HG03521 (cell line): ENCODE measurements around the gene PDZK1IP1.
"Not testable (repeated sequence)": the region's sequence is repeated elsewhere in the genome, so short reads cannot be mapped to it uniquely, and the experiment has no call there.

Experiments used
- ATAC-seq: cut with Tn5 transposase; IDR thresholded peaks from one replicate; pipeline ENCODE4 v1.9.1; 2021; ENCODE audit warnings: mild to moderate bottlenecking, moderate library complexity; ENCODE audit not compliant: unreplicated experiment

The PDZK1IP1 gene

DNA sequence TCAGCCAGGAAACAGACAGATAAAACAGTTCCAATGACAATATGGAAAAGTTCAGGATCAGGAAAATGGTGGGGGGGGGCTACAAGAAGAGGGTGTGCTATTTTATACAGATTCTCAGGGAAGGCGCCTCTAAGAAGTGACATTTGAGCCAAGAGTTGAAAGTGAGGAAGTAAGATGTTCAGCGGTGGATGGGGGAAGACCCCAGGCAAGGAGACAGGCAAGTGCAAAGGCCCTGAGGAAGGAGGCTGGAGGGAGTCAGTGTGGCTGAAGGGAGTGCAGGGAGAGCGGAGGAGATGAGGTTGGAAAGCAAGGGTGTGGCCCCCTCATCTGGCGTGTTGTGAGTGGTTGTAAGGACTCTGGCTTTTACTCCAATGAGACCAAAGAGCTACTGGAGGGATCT is 8.4 kb upstream of the PDZK1IP1 start:
- no peak for ATAC-seq

DNA sequence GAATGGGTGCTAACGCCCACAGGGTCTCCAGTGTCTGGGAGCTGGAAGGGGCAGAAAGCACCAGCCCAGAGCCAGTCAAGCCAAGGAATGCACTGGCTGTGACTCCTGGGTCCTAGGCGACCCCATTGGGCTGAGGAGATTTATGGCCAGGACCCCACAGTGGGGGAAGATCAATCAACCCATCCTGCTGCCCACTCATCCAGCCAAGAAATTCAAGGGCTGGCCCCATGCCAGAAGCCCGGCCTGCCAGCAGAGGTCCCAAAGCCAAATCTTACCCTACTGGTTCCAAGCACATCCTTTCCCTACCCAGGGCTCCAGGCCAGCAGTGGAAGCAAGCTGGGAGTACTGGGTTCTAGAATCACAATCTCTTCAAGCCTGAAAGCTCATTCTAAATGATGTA is 6.8 kb upstream of the PDZK1IP1 start:
- ATAC-seq = no peak

DNA sequence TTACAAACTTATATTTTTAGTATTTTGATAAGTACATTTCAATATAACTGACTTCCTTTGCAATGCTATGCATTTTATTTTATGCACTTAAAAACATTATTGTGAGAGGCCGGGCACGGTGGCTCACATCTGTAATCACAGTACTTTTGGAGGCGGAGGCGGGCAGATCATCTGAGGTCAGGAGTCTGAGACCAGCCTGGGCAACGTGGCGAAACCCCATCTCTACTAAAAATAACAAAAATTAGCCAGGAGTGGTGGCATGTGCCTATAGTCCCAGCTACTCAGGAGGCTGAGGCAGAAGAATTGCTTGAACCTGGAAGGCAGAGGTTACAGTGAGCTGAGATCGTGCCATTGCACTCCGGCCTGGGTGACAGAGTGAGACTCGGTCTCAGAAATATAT is 6.1 kb upstream of the PDZK1IP1 start:
- not testable (repeated sequence) for ATAC-seq

DNA sequence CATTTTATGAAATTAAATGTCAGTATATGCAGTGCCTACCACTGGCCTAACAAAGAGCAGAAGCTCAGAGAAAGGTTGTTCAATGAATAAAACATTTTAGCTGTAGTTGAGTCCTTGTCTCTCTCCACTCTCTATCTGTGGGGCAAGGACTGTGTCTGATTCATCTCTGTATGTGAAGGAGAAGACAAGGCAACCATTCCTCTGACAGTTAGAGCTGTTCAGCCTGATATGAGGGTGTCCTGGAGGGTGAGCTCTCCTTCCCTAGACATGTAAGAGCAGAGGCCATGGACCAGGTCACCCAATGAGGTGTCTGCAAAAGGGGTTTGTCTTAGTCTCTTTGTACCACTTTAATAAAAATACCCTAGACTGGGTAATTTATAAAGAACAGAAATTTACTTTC is 4.5 kb upstream of the PDZK1IP1 start:
- ATAC-seq = no peak

DNA sequence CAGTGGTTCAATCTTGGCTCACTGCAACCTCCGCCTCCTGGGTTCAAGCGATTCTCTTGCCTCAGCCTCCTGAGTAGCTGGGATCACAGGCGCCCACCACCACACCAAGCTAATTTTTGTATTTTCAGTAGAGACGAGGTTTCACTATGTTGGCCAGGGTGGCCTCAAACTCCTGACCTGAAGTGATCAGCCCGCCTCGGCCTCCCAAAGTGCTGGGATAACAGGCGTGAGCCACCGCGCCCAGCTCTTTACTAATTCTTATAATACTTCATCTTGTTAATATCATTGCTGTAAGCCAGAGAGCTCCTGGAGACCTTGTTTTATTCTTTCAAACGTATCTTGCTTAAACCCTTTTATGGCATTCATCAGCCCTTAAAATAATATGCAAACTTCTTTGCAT is 3.7 kb upstream of the PDZK1IP1 start:
- ATAC-seq = not testable (repeated sequence)

DNA sequence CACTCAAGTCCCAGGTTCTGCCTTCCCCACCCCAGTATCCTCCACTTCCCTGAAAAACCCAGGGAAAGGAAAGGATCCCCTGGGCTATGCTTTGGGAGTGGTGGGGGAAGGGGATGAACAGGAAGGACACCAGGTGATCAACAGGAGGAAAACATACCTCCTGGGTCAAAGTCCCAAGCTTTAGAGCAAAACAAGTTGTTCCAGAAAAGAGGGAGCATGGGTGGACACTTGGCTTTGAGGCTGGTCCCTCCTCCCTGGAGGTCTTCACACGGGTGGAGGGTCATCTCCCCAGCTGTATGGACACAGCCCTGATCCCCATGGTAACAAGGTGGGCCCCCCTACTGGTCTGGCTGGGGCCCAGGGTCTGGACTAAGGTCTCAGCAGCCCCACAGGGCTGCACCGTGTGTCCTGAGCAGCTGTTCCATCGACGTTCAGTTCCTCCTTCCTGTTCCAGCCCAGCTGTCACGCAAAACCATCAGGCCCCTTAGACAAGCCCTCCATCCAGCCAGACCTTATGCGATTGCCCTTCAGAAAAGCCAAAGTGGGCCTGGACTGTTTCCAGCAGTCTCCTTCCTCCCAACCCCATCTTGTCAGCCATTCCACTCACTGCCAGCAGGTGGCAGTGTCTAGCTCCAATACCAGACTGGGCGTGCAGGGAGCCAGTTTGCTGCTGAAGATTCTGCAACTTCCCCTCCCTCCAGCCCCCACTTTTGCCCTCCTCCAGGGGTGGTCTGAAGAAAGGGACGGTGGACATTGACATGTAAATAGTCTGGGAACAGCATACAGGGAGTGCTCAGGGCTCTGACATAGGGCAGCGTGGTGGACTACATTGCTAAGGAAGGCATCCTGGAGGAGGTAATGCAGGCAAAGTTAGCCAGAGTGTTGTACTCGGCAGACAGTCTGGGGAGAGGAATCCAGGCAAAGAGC is 2.9 kb upstream of the PDZK1IP1 start:
- peak; percentile 63 for ATAC-seq

DNA sequence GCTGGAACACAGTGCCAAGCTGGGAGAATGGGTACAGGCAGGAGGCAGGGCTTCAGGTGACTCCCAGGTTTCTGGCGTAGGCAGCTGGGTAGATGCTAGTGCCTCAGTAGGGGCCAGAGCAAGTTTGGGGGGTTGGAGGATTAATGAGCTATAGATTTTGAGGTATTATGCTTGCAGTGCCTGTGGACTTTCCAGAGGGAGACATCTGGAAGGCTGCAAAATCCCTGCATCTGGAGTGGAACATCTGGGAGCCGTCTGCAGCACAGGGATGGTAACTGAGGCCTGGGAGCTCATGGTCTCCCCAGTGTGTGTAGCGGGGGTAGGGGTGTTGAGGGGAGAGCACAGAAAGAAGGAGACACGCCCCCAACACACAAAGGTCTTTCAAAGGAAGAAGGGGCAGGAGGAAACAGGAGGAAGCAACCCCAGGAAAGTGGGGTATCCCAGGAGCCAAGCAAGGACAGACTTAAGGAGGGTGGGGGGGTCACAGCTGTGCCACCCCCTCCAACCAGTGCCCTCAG is 2.2 kb upstream of the PDZK1IP1 start:
- no peak for ATAC-seq

DNA sequence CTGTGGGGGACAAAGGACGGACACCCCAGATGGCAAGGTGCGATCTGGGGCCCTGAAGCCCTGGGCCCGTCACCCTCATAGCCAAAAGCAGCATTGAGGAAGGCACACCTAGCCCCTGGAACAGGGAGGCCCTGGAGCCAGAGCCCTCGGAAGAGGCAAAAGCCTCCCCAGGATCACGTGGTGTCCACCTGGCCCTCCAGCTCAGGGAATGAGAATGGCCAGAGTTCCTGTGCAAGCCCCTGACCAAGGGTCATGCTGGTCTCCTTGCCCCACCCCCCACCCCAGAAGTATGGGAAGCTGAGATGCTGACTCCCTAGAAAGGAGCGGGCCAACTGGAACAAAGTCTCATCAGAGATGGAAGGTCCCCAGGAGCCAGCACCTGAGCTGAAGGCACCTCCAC is 1.0 kb upstream of the PDZK1IP1 start:
- no peak for ATAC-seq

DNA sequence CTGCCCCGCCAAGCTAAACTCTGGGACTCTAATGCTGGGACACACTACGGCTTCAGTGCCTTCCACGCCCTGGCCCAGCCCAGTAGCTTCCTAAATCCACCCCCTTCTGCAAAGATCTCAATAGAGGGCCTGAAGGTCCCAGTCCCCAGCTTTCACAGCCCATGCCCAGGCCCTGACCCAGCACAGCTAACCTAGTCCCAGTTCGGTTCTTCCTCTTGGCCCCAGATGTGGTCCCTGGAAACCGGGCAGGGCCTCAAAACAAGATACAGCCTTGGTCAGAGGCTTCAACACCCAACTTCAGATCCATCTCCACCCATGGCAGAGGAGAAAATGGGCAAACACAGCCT is 646 bp upstream of the PDZK1IP1 start:
- ATAC-seq = no peak

DNA sequence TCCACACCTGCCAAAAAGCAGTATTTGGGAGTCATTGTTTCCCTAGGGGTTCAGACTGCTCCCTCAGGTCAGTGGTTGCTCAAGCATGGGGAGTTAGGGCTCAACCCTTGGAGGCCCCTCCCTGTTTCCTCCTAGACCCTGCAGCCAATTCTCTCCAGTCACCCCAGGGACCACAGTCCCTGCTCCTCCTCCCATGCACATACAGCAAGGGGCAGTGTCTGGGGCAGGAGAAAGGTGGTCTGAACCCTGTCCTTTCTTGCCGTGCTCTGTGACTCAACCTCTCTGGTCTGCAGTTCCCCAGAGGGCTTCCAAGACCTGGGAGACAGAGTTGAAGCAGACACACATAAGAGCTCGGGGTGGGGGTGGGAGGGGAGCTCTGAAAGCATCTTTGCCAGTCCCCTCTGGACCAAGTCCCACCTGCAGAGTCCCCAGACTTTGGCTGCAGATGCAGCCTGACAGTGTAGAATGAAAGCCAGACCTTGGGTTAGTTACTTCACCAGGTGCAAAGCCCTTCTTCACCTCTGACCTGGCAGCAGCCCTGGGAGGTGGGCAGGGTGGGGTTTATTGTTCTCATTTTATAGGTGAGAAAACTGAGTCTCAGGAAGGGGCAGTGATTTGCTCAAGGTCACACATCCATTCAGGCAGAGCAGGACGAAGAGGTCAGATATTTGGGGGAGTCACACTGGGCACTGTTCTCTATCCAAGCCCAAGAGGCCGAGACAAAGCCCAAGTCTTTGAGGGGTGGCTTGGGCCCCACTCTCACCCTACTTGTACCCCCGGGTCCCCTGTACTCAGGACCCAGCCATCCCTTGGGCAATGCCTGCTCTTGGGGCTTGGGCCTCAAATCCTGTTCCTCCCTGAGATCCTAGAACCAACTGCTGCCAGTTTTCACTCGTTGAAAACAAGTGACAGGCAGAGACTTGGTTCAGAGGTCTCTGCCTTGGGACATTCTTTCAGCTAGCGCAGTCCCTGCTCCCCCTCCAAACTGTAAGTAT is 748 bp downstream of the PDZK1IP1 start:
- no peak for ATAC-seq

DNA sequence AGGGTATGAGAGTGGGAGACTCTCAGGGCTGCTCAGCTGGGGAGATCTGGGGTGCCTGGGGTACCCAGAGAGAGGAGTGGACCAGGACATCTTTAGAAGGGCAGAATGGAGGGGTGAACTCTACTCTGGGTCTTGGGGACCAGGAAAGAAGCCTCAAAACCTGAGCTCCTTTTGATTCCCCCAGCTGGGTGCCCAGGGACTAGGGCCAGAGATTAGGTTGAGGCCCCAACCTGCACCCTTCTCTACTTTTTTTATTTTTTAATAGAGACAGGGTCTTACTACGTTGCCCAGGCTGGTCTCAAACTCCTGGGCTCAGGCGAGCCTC is 1.9 kb downstream of the PDZK1IP1 start:
- ATAC-seq = no peak

DNA sequence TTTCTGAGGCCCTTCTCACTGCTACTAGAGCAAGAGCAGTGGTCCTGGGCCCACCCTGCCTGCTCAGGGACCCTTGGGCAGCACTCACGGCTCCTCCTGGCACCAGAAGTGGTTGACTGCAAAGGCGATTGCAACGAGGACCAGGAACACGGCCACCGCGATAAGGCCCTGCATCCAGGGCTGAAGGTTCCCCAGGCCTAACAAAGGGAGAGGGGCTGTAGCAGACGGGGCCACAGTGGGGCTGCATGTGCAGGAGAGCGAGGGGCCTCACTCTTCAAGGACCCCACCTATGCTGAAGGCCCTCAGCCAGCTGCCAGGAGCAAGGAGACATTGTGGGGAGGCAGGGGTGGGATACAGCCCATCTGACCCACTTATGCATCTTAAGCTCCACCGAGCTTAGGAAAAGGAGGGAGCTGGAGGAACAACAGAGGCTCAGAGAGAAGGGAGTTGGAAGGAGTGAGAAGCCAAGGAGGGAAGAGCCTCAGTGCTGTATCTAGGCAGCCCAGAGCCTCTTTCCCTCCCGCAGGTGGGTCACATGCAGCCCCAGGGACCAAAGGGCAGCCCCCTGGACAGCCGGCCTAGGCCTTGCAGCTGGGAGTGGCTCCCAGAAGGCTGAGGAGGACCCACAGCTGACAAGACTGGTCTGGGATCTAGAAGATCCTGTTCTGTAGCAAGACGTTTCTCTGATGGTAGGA is 2.5 kb downstream of the PDZK1IP1 start:
- ATAC-seq = no peak

DNA sequence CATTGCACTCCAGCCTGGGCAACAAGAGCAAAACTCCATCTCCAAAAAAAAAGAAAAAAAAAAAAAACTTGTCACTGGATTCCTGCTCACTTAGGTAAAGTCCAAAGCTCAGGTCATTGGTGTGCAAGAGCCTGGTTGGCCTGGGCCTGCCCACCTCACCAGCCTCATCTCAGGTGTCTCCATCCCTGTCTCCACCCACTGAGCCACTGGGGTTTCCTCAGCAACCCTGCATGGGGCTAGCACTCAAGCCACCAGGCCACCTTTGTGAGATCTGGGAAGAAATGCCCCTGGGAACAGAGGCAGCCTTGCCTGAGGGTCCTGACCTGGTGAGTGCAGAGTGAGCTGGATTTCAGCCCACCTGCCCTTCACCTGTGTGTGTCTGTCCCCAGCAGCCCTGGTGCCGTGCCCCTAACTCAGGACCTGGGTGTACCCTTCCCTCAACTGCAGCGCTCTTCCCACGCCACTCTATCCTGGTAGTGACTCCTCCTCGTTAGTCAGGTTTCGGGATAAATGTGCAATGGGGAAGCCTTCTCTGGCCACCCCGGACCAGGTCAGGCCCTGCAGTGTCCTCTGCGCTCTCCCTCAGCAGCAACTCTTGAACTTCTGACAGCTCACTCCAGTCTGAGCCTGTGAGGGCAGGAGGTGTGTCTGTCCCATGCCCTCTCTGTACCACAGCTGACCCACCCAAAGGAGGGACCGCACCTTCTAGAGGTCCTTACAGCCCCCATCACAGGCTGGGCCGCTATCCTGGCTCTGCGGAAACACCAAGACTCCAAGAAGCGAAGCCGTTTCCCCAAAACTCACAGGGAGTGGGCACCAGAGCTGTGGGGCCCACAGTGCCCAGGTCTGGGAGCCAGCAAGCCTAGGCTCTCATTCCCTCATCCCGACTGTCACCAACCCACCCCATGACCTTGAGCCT is 3.3 kb downstream of the PDZK1IP1 start:
- no peak for ATAC-seq

DNA sequence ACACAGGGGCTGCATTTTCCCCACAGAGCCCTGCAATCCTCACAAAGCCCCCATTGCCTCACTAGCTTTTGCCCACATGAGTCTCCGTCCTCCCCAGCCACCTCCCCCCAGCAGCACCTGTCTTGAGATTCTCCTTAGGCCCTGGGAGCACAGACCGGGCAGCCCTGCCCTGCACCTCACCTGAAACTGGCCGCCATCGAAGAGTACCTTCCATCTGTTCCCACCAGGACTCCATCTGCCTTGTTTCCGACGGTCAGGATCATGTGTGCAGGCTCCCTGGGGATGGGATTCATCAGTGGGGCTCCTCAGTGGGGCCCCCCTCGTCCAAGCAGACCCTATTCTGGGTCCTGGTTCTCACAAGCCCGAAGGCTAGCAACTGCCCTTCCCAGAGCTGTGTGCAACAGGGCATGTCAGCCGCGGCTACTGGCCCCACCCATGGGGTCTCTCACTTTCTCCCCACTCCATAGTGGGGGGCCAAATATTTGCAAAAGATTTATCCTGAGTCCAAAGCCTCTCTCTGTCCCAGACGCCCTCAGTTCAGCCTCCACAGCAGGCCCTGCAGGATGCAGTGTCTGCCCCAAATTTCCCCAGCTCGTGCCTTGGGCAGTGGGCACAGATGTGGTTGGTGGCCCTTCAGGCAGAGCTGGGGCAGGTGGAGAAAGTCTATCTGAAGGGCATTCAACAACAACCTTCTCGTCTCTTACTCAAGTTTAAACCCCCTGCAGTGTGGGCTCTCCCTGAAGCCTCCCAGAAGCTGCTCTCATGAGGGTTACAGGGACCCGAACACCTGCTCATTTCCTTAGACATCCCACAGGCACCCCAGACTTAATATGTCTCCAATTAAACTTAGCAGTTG is 4.8 kb downstream of the PDZK1IP1 start:
- ATAC-seq = no peak

DNA sequence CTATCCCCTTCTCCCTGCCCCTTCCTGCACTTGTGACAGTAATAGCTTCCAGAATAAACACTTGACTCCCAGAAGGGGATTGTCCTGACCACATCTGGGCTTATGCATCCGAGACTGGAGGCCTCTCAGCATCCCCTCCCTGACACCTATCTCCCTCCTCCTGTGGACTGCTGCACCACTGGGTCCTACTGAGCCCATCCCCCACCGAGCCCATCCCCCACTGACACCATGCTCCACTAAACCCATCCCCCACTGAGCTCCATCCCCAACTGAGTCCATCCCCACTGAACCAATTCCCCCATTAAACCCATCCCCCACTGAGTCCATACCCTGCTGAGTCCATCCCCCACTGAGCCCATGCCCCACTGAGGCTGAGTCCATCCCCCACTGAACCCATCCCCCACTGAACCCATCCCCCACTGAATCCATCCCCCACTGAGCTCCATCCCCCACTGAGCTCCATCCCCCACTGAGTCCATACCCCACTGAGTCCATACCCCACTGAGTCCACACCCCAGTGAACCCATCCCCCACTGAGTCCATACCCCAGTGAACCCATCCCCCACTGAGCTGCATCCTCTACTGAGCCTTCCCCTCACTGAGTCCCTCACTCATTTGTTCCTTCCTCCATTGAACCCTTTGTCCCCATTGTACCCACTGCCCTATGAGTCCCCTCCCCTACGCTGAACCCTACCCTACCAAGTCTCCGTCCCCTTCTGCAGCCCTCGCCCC is 5.6 kb downstream of the PDZK1IP1 start:
- no peak for ATAC-seq

DNA sequence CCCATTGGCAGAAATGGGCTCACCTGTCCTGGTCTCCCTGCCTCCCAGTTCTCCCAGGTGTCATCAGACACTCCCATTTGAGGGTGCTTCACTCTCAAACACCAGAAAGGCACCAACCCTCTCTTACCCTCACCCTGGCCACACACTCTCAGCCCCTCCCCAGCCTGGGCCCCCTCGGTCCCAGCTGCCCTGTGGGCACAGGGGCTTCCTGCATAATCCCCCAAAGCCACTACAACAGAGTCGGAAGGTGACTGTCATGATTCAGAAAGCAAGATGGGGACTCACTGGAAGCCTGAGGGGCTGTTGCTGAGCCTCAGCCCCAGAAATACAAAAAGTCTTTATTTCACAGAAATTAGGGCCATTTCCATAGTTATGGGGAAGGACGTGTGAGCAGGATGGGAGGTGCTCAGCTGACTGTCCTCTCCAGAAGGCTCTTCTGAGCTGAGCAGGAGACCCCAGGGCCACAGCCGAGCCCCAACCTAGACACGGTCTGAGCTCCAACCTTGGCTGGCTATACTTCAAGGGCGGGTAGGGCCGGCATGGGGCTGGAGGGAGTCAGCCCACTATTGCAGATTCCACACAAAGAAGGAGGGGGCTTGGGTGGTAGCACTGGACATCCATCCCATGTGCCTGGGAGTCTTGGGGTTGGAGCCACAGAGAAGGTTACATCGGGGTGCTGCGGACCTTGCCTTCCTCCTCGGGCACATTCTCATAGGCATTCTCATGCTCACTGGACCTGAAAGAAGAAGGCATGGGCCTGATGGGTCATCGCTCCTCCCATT is 6.3 kb downstream of the PDZK1IP1 start:
- ATAC-seq = no peak

DNA sequence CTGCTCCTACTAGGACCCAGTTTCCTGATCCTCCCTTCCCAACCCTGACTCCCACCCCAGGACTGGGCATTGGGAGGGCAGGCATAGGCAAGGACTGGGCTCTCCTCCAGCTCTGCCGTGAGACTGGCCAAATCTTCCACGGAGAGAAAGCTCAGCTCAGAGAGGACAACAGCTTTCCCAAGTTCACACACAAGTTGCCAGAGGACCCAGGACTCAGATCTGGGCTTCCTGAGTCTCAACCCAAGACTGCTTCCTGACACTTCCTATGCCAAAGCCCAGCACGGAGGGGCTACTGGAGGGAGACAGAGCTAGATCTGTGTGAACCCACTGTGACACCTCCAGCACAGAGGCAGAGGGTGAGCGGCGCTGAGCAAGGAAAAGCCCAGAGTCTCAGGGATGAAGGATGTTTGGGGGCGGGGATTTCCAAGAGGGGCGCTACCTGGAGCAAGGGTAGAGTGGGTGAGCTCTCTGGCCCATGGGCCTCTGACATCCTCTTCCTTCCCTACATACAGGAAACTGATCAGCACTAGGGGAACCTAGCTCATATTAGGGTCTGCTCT is 7.1 kb downstream of the PDZK1IP1 start:
- no peak for ATAC-seq
